Umbilical cord (tissue), 2 donors: ENCODE results near the gene ZNF587. TPM values are rescaled to one million over a fixed set of nuclear protein-coding genes. Genes with fewer than 3 reads are reported as not detected.
A peak's percentile ranks its signal among the peaks of the same experiment; 100 is the strongest.
"Not testable (repeated sequence)": the region's sequence is repeated elsewhere in the genome, so short reads cannot be mapped to it uniquely, and the experiment has no call there.

ENCODE experiments used
- DNase-seq: peaks from one replicate; pipeline ENCODE4 v3.0.0-alpha.2; 2015; ENCODE audit warnings: low spot score
- total RNA-seq: library from RNA; depleted of rRNA; stranded (reverse); fragments of >200 nt; gene quantifications from one replicate; pipeline ENCODE4 v1.2.3, GENCODE V29; 2014; ENCODE audit warnings: low replicate concordance; ENCODE audit not compliant: insufficient read depth

The ZNF587 gene
- total RNA-seq, 1 donor from 2014 or later: 27.0 TPM

- not testable (repeated sequence) for DNase-seq
Observed at GRCh38 chr19:57821501-57821900, 28.2 kb upstream of the ZNF587 start.

GRCh38 chr19:57823155-57823554 is 26.5 kb upstream of the ZNF587 start:
- DNase-seq: not testable (repeated sequence)

- not testable (repeated sequence) for DNase-seq
Observed at GRCh38 chr19:57823608-57824007, 26.1 kb upstream of the ZNF587 start.

GRCh38 chr19:57825511-57825910 is 24.1 kb upstream of the ZNF587 start:
- DNase-seq: no peak

GRCh38 chr19:57829316-57829715 is 20.3 kb upstream of the ZNF587 start:
- peak; percentile 82 for DNase-seq

GRCh38 chr19:57830071-57830602 is 19.5 kb upstream of the ZNF587 start, which contains the start of gene ZNF587B:
TSS of gene ZNF587B (plus strand) at chr19:57830299. CDS start at chr19:57830529, 230 bp downstream.
- peak; percentile 83 for DNase-seq

GRCh38 chr19:57836991-57837390 is 12.7 kb upstream of the ZNF587 start:
- not testable (repeated sequence) for DNase-seq

GRCh38 chr19:57838622-57839191 is 11.0 kb upstream of the ZNF587 start:
- not testable (repeated sequence) for DNase-seq

GRCh38 chr19:57841122-57841763 is 8.4 kb upstream of the ZNF587 start:
- DNase-seq: no peak

GRCh38 chr19:57847164-57847563 is 2.5 kb upstream of the ZNF587 start:
- DNase-seq: not testable (repeated sequence)

GRCh38 chr19:57849162-57849665 is 445 bp upstream of the ZNF587 start:
- not testable (repeated sequence) for DNase-seq

GRCh38 chr19:57850553-57851017 is 926 bp downstream of the ZNF587 start:
- peak; percentile 25 for DNase-seq

- not testable (repeated sequence) for DNase-seq
Observed at GRCh38 chr19:57851812-57852603, 2.3 kb downstream of the ZNF587 start.

GRCh38 chr19:57854117-57854516 is 4.5 kb downstream of the ZNF587 start:
- DNase-seq: not testable (repeated sequence)

GRCh38 chr19:57862351-57862750 is 12.7 kb downstream of the ZNF587 start:
- DNase-seq: not testable (repeated sequence)

- DNase-seq: no peak
Observed at GRCh38 chr19:57867868-57868492, 18.3 kb downstream of the ZNF587 start.

- DNase-seq: not testable (repeated sequence)
Observed at GRCh38 chr19:57869655-57870054, 20.0 kb downstream of the ZNF587 start.

GRCh38 chr19:57870225-57870624 is 20.6 kb downstream of the ZNF587 start:
- no peak for DNase-seq

GRCh38 chr19:57872450-57872849 is 22.8 kb downstream of the ZNF587 start:
- DNase-seq: no peak

GRCh38 chr19:57873883-57874799 is 24.5 kb downstream of the ZNF587 start:
- DNase-seq: not testable (repeated sequence)
